GM19043 (cell line): ENCODE results near the gene PPP2R5E.
A peak's percentile ranks its signal among the peaks of the same experiment; 100 is the strongest.

ENCODE experiments used
- ATAC-seq: cut with Tn5 transposase; IDR thresholded peaks from one replicate; pipeline ENCODE4 v1.9.1; 2021; ENCODE audit warnings: low read depth; ENCODE audit not compliant: unreplicated experiment

PPP2R5E gene

DNA sequence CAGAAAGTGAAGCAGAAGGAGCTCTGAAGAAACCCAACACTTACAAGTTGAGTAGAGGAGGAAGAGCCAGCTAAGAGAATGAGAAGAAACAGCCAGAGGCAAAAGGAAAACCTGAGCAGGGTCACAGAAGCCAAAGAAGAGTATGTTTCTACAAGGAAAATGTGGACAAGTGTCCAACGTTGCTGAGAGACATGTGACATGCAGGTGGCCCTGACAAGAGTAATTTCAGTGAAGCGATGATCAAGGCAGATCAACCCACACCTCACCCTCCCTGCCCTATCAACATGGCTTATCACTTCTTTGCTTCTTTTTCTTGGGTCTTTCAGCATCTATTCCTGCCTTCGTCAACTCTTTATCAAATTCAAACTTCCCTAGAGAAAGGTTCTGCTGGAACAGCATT is 68.3 kb downstream of the PPP2R5E start:
- no peak for ATAC-seq

DNA sequence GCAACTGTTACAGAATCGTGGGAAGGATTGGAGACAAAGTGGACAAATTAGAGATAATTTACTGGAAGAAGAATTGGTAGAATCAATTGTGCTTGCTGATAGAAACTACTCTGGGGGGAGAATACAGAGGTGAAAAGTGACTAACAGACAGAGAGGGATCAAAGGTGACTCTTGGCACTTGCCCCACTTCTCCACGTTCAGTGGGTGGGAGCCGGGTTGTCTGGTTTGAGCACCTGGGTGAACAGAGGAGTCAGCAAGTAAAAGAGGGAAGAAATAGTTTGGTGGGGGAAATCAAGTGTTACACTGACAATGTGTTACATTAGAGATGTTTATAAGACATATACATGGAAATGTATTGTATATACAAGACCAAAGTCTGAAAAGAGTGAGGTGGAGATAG is 69.1 kb downstream of the PPP2R5E start:
- no peak for ATAC-seq

DNA sequence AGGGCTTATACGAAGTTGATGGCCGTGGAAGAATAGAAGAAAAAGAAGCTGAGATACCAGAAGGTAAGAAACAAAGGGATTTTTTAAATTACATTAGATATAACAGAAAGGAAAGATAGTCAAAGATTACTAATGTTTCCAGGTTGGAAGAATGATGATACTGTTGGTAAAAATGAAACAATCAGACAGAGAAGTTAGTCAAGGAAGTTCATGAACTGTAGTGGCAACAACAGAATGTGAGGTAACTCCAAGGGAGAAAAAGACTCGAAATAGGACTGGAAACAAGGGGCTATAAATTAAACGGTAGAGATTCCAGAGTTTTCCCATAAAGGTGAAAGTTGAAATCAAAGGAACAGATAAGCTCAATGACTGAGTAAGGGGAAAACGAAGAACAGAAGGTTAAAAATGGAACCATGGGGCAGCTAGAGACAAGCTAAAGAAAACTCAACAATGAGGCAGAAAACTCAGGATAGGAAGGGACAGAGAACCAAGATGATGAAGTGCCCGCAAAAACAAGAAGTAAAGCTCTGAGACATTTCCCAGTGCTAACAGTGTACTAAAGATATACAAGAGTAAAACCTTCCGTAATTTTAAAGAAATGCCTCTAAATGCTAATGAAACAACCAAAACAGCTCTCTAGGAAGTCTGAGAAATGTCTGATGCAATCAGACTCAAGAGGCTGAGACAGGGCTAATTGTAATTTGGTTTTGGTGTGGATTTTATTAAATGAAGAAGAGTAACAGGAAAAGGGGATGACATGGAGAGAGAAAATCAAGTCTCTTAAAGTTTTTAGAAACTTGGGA is 70.0 kb downstream of the PPP2R5E start:
- no peak for ATAC-seq

DNA sequence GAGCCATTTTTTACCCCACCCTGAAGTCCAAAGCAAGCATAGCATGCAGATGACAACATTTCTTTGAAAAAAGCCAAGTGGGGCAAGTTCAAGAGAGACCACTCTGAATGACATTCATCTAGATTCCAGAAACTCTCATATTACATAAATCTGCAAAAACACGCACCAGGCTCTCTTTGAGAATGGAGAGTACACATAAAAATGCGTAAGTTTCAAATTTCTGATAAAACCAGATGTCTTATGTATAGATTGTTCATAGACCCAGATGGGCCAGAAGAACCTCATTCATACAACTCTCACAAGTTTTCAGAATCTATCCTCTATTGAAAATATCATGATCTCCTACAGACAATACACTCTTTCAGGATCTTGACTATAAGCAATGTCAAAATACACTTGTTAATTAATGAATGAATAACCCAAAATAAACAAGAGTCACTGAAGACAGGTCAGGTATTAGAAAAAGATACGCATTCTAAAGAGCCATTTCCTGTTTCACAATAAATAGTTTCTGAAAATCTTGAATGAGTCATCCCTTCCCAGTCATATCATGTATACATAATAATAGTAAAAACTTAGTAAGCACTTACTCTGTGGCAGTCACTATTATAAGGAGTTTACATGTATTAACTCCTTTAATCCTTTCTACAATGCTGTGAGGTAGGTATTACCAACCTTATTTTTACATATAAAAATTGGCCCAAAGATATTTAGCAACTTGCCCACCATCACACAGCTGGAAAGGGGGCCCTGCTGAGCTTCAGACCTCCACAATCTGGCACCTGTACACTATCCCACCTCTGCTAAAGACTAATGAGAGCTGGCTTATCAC is 72.0 kb downstream of the PPP2R5E start:
- peak; percentile 73 for ATAC-seq

DNA sequence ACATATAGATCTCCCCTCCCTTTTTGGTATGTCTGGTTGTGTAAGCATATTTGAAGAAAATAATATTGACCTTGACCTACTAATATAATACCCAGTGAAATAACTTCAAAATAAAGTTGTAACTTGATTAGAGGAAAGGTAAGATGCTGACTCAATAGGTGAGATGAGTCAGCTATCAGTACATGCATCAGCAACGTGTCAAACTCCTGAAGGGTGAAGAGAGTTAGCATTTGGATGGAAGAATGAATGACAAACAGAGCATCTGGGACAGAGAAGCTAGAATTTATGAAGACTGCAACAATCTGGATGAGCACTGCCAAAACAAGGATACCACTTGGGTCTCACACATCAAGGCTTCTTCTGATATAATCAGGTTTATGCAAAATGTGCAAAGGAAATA is 74.9 kb downstream of the PPP2R5E start:
- ATAC-seq = no peak

DNA sequence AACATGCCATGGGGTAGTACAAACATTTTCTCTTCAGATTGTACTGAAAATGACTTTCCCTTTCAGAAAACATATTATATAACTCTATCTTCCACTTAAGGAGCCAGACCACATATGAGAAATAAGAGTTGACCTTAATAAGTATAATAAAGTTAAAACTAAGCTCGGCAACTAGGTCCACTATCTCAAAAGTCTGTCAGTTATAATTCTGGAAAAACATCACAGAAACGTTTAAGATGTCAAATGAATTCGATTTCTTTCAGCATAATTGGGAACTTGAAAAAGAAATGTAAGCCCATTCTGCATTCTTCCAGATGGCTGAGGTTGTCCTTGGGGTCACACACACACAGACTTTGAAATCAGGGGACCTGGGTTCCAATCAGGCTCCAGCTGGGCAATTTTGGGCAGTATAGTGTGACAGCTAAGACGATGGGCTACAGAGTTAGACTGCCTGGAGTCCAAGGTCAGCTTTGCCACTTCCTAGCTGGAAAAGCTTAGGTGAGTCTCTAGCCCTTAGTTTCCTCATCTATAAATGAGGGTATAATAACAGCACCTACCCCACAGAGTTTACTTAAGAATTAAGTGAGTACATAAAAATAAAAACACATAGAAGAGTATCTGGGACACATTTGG is 75.6 kb downstream of the PPP2R5E start:
- ATAC-seq = no peak

DNA sequence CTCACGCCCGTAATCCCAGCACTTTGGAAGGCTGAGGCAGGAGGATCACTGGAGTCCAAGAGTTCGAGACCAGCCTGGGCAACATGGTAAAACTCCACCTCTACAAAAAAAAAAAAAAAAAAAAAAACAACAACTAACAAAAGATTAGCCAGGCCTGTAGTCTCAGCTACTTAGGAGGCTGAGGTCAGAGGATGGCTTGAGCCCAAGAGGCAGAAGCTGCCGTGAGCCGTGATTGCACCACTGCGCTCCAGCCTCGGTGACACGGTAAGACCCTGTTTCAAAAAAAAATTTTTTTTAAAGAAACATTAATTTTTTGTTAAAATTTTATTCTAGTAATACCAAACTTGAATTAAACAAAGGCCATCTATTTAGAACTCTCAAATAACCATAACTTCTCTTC is 77.8 kb downstream of the PPP2R5E start:
- ATAC-seq = no peak

- no peak for ATAC-seq
Measured at GRCh38 chr14:63460680-63461369, 82.4 kb downstream of the PPP2R5E start.

GRCh38 chr14:63459738-63460137 is 83.4 kb downstream of the PPP2R5E start:
- no peak for ATAC-seq

DNA sequence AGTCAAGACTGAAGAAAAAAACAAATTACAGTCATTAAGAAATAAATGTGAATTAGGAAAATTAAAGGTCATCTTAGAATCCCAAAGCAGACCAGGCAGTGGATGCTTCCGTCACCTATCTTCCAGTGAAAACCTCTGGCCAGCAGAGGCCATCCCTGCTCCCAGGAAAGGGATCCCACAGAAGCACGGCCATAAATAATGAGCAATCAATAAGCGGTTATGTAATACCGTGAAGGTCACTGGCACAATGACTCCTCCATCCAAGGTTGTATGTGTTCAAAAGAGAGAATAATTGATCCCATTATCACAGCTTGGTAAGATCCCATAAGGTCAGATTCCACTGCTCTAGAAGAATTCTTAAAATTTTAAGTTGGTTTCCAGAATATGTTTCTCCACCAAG is 85.7 kb downstream of the PPP2R5E start:
- ATAC-seq = no peak

GRCh38 chr14:63454863-63455622 is 88.1 kb downstream of the PPP2R5E start:
- peak; percentile 49 for ATAC-seq

GRCh38 chr14:63454436-63454835 is 88.7 kb downstream of the PPP2R5E start:
- ATAC-seq = no peak

GRCh38 chr14:63453443-63453936 is 89.7 kb downstream of the PPP2R5E start:
- no peak for ATAC-seq

- ATAC-seq = no peak
Measured at GRCh38 chr14:63452796-63453195, 90.4 kb downstream of the PPP2R5E start.

DNA sequence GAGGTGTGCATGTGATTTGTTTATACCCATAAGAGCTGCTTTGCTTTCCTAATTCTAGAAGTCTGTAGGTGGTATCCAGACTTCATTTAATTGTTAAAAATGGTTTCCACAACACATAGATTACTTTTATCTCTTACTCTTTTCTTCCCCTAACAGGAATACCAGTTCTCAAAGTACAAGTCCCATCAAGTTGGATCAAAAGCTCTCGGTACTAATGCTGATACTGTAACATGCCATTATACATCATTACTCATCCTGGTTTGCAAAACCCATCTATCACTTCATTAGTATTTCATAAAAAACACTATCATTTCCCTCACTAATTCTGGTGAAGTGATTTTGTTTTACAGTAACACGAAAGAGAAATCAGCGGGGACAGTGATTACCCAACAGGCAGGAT is 94.3 kb downstream of the PPP2R5E start:
- ATAC-seq = no peak

DNA sequence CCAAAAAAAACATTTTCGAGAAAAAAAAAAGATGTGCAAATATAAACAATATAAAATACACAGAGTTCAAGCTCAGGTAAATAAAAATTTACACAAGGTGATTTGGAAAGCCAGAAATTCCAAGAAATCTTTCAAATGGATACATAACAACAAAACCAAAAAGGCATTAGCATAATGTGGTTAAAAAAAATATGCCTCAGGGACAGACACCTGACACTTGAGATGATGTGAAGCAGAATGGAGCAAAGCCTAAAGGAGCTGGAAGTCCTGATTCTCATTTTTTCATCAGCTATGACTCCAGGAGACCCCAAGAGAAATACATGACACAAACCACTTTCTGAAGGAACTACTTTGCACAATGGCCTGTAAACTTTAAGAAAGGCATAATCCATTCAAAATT is 98.6 kb downstream of the PPP2R5E start:
- ATAC-seq = no peak

GRCh38 chr14:63443988-63444387 is 99.2 kb downstream of the PPP2R5E start:
- no peak for ATAC-seq

- no peak for ATAC-seq
Measured at GRCh38 chr14:63443361-63443760, 99.8 kb downstream of the PPP2R5E start.

DNA sequence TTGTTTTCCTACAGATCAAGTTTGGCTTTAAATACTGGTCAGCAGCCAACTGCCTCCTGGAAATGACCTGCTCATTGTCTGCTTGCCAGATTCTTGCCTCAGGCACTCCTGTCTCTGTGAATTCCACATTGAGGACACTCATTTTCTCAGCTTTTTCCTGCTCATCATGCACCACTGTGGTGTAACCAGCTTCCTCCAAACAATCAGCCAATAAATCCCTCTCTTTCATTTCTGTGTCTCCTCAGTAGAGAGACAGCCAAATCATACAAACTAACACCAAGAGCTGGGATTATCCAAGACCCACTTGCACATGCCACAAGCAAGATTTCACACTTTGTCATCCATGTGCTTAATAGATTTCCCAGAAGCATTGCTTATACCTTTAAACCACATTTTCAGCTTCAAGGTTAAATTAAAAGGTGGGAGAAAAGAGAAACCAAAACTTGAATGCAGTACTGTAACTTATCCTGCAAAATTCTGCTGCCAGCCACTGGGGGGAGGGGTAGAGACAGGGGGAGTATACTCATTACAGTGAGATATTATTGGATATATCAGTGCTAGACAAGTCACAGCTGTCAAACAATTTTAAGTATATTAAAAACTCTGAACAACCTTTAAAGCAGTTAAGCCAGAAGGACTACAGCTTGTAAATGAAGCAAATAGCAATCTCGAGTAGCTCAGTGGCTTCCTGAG is 105.0 kb downstream of the PPP2R5E start:
- ATAC-seq = no peak
